Esophagus muscularis mucosa (tissue), 4 donors: ENCODE results near the gene ANKRD40CL.

ENCODE experiments used
- CTCF ChIP-seq, 3 experiments: fragments of 200-600 bp in 2 of 3; fragments of 450-650 bp in 1 of 3; sonication (generic) in 2 of 3; IDR thresholded peaks; one replicate each; pipeline ENCODE4 v1.5.1; 2017 to 2019; ENCODE audit warnings: antibody characterized with exemption in 3 of 3, mild to moderate bottlenecking in 2 of 3, moderate library complexity in 1 of 3
- EP300 ChIP-seq: sonication (generic); formaldehyde crosslinking; IDR thresholded peaks from one replicate; pipeline ENCODE4 v1.6.1; 2017; ENCODE audit warnings: antibody characterized with exemption
- POLR2A ChIP-seq: fragments of 450-650 bp; IDR thresholded peaks from one replicate; pipeline ENCODE4 v1.6.1; 2017; ENCODE audit warnings: antibody characterized with exemption, moderate library complexity, mild to moderate bottlenecking, low read depth
- POLR2AphosphoS5 ChIP-seq, 2 donors: sonication (generic); formaldehyde crosslinking; IDR thresholded peaks; one replicate each; pipeline ENCODE4 v1.6.1; 2017; ENCODE audit warnings: antibody characterized with exemption in 2 of 2

GRCh38 chr17:50735287-50735686 lies 32.0 kb downstream of the ANKRD40CL start:
- no peak for TF ChIP-seq POLR2AphosphoS5 (IDR thresholded peaks at IDR 0.05)
- no peak for TF ChIP-seq EP300
- no peak for TF ChIP-seq CTCF (IDR thresholded peaks at IDR 0.05)
- TF ChIP-seq POLR2A: no peak
